ENCODE results near the gene NHLRC3.

DNA sequence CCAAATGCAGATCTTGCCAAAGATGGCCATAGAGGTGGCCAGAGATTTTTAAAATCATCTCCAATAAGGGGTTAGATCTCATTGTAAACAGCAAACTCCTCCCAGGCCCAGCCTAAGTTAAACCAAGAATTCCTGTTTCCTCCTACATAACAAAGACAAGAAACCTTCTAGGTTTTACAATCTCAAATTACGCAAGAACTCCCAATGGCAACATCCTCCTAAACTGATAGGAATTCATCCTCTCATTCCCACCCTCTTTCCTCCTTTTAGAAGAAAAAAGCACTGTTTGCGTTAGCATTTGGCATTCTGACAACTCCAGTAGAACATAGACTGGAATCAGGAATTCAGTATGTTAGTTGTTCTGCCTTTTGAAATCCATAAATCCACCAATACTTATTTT, 14.9 kb upstream of the NHLRC3 start:
- TF ChIP-seq POLR2A (IDR thresholded peaks at IDR 0.05) = no peak
- TF ChIP-seq, protein P1, sequence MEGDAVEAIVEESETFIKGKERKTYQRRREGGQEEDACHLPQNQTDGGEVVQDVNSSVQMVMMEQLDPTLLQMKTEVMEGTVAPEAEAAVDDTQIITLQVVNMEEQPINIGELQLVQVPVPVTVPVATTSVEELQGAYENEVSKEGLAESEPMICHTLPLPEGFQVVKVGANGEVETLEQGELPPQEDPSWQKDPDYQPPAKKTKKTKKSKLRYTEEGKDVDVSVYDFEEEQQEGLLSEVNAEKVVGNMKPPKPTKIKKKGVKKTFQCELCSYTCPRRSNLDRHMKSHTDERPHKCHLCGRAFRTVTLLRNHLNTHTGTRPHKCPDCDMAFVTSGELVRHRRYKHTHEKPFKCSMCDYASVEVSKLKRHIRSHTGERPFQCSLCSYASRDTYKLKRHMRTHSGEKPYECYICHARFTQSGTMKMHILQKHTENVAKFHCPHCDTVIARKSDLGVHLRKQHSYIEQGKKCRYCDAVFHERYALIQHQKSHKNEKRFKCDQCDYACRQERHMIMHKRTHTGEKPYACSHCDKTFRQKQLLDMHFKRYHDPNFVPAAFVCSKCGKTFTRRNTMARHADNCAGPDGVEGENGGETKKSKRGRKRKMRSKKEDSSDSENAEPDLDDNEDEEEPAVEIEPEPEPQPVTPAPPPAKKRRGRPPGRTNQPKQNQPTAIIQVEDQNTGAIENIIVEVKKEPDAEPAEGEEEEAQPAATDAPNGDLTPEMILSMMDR (IDR thresholded peaks at IDR 0.05) = no peak
